COLO668 (cell line): Measurements from ENCODE around the gene INHA.

Experiments
- DNase-seq: peaks from one replicate; lab custom pipeline; 2025; ENCODE audit not compliant: unreplicated experiment; lab: John Stamatoyannopoulos, UW

INHA gene

DNA sequence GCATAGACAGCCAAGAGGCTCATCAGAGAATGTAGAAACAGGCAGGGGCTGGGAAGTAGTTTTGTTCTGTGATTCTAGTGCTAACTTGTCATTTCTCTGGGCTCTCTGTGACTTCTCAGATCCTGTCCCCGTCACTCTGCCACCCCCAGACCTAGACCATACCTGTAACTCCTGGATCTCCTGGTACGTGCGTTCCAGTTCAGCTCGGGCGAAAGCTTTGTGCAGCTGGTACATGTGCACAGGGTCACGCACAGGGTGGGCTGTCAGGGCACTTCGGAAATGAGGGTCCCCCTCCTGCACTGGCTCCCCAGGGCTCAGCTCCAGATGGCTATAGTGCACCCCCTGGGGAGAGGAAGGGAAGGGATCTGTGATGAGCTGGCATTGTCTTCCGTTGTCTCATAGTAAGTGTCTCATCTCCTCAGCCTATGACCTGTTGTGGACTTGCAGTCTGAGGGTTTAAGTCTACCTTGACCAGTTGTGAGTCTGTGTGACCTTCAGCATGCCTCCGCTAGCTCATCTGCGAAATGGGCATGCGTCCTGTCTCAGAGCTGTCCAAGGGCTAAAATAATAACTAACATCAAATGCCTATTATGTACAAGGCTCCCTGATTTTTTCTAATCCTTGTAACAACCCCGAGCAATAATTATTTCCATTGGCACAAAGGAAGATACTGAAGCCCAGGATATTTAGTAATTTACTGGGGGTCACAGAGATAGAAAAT lies 31.2 kb upstream of the INHA start:
- DNase-seq, result no peak

DNA sequence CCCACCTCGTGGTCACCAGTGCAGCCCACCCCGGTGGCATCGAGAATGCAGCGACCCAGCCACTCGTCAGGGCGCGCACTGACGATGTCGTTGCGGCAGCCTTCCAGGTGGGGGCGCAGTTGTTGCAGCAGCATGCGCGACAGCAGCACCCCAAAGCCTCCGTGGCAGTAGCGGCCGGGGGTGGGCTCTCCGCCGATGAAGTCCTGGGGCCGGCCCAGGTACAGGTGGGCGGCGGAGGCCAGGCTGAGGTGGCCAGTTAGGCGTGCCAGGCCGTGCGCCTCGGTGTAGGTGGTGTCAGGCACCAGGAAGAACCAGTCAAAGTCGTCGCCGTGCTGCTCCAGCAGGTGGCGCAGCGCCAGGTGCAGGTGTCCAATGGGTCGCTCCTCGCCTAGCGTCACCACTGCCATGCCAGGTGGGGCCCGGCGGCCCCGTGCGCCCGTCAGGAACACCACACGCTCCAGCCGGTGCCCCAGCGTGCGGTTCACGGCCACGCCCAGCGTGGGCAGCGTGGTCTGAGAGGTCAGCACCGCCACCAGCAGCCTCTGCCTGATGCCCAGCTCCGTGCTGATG lies 30.4 kb upstream of the INHA start:
- peak; percentile 96 for DNase-seq

DNA sequence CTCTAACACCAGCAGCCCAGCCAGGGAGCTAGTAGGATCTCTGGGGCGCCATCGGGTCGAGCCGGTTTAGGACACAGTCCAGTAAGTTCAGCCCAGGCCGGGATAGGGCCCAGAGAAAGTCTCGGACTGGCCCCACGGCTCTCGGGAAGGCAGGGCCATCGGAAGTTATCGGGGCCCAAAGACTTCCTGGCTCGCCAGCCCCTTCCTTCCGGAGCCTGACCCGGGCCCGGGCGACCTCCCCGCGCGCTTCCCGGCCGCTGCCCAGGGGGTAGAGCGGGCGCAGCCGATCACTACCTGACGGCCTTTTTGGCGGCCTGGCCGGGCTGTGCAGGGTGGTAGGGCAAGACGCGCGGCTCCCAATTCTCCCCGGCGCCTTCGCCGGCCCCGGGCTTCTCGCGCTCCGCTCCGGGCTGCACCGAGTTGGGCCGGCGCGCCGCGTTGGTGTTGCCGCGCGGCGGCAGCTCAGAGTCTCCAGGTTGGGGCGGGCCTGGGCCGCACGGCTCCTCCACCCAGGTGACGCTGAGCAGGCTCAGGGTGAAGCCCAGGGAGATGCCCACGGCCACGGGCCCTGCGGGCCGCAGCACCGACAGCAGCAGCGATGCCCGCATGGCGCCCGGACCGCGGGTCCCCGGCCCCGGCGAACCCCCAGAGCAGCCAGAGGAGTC lies 29.0 kb upstream of the INHA start:
- peak; percentile 76 for DNase-seq

- DNase-seq, result peak; percentile 99
Measured at GRCh38 chr2:219543596-219544358, 28.3 kb upstream of the INHA start, which contains the start of the genes CHPF and TMEM198. TSS of gene CHPF (minus strand) at chr2:219543809. CDS start at chr2:219543538, 271 bp downstream. TSS of gene TMEM198 (plus strand) at chr2:219544028. CDS start at chr2:219544728, 700 bp downstream.

GRCh38 chr2:219544567-219544966 lies 27.5 kb upstream of the INHA start:
- DNase-seq, result peak; percentile 19

GRCh38 chr2:219545295-219545942 lies 26.7 kb upstream of the INHA start:
- DNase-seq, result no peak

DNA sequence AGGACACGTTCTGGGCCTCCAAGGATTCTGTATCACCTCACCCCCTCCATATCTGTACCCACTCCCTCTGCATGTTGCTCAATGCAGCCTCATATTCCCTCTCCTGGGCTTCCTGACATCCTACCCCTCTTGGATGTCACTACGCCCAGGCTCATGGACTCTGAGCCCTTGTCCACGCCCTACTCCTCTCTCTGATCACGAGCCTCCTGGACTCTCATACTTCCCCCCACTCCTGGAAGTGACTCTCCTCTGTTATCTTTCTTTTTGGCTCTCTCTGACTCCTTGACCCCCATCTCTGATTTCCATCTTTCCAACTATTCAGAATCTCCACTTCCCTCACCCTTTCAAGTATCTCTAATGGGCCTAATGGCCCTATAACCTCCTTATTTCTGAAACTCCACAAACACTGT lies 26.2 kb upstream of the INHA start:
- DNase-seq, result no peak

GRCh38 chr2:219547621-219548020 lies 24.5 kb upstream of the INHA start:
- DNase-seq, result no peak

- DNase-seq, result no peak
Measured at GRCh38 chr2:219548990-219549389, 23.1 kb upstream of the INHA start.

DNA sequence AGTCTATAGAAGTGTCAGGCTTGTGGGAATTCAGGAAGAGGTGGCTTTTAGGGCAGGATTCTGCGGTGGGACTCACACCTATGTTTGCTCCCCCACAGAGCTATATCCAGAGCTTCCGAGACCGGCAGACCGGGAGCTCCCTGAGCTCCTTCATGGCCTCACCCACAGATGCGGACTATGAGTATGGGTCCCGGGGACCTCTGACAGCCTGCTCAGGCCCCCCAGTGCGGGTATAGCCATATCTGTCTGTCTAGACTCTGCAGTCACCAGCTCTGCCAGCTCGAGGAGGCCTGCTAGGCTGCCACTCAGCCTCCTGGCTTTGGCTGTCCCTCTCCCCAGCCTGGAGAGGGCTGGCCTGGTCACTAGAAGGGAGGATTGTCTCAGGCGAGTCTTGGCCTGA lies 22.5 kb upstream of the INHA start:
- DNase-seq, result no peak

DNA sequence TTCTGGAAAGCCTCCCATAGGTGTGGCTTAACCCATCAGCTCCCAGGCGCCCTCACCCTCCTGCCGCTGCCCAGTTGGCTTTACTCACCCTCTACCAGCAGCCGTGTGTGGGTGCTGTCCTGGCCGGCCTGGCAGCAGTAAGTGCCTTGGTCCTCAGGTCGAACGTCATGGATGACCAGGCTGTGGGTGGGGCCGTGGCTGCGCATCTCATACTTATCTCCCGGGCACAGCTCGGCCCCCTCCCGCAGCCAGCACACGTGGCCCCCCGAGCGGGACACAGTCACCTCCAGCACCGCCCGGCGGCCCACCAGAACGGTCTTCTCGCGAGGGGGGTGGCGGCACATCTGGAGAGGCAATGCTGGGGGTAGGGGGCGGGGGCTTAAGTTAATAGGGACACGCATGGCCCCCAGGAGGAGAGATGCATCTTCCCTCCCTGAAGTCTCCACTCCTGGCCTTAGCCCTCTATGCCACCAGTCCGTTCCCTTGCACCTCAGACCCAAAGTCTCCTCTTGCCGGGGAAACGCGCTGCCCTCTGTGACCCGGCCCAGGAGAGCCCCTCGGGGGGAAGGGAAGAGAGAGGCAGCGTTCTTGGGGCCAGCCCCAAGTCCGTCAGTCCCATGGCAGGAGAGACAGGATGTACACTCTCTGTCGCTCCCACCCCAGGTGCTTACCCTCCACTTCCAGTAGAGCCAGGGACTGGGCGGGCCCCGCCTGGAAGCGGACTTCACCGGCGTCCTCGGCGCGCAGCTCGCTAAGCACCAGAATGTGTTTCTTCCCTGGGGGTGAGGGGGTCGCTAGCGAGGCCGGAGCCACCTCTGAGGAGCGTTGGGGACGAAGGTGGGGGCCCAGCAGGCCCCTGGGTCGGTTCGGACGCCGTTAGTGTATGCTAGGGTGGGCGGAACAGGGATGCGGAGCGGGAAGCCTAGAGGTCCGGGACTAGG lies 20.4 kb upstream of the INHA start:
- peak; percentile 71 for DNase-seq

DNA sequence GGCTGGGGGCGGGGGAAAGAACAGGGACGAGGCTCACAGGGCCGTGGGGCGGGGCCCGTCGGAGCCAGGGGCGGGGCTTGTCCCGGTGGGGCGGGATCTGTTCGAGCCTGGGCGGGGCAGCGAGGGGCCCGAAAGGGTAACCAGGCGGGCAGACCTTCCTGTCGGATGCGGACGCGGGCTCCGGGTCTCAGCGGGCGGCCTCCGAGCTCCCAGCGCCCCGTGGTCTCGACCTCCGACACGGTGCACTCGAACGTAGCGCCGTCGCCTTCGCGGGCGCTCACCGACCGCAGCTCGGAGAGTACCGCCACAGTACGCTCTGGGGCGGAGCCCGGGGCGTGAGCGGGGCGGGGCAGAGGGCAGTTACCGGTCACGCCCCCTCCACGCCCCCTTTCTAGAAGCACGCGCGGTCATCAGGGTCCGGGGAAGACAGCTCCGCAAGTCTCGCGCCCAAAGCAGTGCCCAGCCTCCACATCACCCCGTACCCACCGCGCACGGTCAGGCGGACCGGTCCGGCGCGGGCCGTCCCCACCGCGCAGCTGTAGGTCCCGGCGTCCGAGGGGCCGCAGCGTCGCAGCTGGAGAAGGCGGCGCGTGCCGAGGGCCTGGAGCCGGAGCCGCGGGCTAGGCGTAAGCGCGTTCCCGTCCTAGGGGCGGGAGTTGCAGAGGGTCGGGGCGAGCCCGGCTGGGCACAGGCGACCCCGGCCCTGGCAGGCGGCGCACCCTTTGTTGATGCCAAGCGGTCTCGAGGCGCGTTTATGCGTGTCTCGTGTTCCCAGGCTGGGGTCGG lies 19.5 kb upstream of the INHA start:
- peak; percentile 90 for DNase-seq

- no peak for DNase-seq
Measured at GRCh38 chr2:219553168-219553417, 19.0 kb upstream of the INHA start.

- DNase-seq, result no peak
Measured at GRCh38 chr2:219553463-219553963, 18.6 kb upstream of the INHA start.

GRCh38 chr2:219554350-219554749 lies 17.8 kb upstream of the INHA start:
- DNase-seq, result no peak

DNA sequence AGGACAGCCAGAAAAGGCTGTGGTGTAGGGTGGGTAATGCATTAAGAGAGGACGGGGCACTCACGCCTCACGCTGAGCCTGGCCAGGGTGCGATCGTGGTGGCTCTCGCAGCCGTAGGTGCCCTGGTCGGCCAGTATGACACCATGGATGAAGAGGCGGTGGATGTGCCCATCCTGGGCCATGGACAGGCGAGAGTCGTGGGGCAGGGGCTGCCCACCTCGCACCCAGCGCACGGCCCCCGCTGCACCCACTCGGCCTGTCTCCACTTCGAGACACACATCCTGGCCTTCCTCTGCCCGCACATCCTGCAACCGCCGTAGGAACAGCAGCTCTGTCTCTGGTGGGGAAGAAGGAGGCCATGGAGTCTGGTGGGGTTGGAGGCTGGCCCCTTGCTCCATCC lies 16.2 kb upstream of the INHA start:
- no peak for DNase-seq

- no peak for DNase-seq
Measured at GRCh38 chr2:219556413-219556812, 15.7 kb upstream of the INHA start.

DNA sequence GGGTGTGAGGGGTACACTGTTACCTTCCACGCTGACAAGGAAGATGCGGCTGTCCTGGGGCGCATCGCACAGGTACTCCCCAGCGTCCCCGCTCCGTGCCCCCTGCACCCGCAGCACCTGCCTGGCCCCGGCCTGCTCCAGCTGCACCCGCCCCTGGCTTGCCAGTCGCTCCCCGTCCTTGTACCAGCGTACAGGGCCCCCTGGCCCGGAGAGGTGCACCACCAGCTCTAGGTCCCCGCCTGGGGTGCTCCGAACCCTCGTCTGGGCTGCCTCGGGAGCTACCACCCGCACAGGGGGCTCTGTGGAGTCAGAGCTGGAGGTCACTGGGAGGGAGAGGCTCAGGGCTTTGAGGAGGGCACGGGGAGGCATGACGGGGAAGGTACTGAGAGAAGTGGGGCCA lies 14.8 kb upstream of the INHA start:
- no peak for DNase-seq
